Sigmoid colon (tissue), 4 donors: ENCODE data around the gene RFX4.

ENCODE experiments used
- EP300 ChIP-seq, 4 donors: sonication (generic); formaldehyde crosslinking; IDR thresholded peaks; one replicate each; pipeline ENCODE4 v1.6.1; 2017; ENCODE audit warnings: antibody characterized with exemption in 4 of 4
- POLR2A ChIP-seq, 2 donors: fragments of 450-650 bp; IDR thresholded peaks; one replicate each; pipeline ENCODE4 v1.6.1; 2016; ENCODE audit warnings: antibody characterized with exemption in 2 of 2, mild to moderate bottlenecking in 2 of 2, moderate library complexity in 2 of 2
- POLR2AphosphoS5 ChIP-seq, 4 donors: sonication (generic); formaldehyde crosslinking; IDR thresholded peaks; one replicate each; pipeline ENCODE4 v1.6.1; 2017; ENCODE audit warnings: antibody characterized with exemption in 4 of 4
- TF ChIP-seq, protein P1 (sequence below), 4 experiments: fragments of 450-650 bp in 3 of 4; fragments of 200-600 bp in 1 of 4; IDR thresholded peaks; one replicate each; pipeline ENCODE4 v1.5.1; 2016 to 2019; ENCODE audit warnings: antibody characterized with exemption in 4 of 4, mild to moderate bottlenecking in 3 of 4, moderate library complexity in 2 of 4

DNA sequence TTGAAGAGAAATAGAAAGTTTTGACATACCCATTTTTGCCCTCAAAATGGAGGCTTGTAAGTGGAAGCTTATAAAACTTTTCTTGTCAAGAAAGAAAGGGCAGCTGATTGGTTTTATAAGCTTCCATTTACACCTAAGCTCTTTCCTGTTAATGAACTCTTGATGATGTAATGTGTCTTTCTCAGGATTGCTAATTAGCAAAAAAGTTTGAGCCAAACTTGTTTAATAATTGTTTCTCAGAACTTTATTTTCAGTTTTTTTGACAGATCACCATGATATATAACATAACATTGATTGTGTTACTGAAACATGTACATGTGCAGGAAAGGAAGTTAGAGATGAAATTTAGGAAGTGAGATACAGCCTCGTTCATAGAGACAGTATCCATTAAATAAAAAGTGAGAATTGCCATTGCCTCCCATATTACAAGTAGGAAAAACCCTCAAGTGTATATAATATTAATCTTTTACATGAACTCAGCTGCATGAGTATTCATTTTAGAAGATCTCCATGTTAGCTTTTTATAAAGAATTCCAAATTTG lies 218.4 kb downstream of the RFX4 start:
- TF ChIP-seq, protein P1, sequence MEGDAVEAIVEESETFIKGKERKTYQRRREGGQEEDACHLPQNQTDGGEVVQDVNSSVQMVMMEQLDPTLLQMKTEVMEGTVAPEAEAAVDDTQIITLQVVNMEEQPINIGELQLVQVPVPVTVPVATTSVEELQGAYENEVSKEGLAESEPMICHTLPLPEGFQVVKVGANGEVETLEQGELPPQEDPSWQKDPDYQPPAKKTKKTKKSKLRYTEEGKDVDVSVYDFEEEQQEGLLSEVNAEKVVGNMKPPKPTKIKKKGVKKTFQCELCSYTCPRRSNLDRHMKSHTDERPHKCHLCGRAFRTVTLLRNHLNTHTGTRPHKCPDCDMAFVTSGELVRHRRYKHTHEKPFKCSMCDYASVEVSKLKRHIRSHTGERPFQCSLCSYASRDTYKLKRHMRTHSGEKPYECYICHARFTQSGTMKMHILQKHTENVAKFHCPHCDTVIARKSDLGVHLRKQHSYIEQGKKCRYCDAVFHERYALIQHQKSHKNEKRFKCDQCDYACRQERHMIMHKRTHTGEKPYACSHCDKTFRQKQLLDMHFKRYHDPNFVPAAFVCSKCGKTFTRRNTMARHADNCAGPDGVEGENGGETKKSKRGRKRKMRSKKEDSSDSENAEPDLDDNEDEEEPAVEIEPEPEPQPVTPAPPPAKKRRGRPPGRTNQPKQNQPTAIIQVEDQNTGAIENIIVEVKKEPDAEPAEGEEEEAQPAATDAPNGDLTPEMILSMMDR (IDR thresholded peaks at IDR 0.05): no peak
- TF ChIP-seq POLR2AphosphoS5 (IDR thresholded peaks at IDR 0.05) (no peak), POLR2A (IDR thresholded peaks at IDR 0.05) (no peak), EP300 (IDR thresholded peaks at IDR 0.05) (no peak)
